GM21515 (cell line): ENCODE results near the gene ADAMTS19.
"Not testable (repeated sequence)": the region's sequence is repeated elsewhere in the genome, so short reads cannot be mapped to it uniquely, and the experiment has no call there.

Experiments used
- ATAC-seq: cut with Tn5 transposase; IDR thresholded peaks from one replicate; pipeline ENCODE4 v1.9.1; 2021; ENCODE audit not compliant: unreplicated experiment

ADAMTS19 gene

DNA sequence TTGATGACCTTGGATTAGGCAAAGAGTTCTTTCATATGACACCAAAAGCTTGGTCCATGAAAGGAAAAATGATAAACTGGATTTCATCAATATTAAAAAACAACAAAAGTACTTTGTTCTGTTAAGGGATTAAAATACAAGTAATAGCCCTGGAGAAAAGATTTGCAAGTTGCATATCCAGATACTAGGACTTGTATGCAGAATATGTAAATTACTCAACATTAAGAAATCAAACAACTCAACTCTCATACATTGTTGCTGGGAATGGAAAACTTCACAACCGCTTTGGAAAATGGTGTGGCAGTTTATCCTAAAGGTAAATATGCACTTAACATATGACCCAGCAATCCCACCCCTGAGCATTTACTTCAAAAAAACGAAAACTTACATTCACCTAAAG, 112.0 kb downstream of the ADAMTS19 start:
- no peak for ATAC-seq

- not testable (repeated sequence) for ATAC-seq
Observed at GRCh38 chr5:129584496-129584895, 124.4 kb downstream of the ADAMTS19 start.

DNA sequence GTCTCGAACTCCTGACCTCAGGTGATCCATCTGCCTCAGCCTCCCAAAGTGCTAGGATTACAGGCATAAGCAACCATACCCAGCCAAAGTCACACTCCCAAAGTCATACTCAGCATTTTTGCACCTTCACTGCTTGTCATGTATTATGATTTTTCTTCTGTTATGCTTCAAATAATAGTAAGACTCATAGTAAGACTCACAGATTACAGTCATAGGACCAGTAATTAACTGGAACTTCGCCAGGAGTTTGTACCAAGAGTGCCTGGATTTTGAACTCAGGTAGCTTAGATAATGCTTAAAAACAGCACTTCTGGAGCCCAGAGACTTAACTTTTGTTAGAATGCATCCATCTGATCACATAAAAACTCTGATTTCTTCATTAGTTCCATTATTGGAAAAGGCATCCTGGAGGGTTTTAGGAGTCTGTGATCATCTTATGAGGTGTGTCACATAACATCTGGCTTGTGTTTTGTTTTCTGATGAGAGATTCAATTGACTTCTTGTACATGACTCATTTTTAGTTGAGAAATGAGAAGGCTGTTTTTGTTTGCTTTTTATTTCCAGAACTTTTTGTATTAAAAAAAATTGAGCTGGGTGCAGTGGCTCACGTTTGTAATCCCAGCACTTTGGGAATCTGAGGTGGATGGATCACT, 131.5 kb downstream of the ADAMTS19 start:
- ATAC-seq, result no peak

DNA sequence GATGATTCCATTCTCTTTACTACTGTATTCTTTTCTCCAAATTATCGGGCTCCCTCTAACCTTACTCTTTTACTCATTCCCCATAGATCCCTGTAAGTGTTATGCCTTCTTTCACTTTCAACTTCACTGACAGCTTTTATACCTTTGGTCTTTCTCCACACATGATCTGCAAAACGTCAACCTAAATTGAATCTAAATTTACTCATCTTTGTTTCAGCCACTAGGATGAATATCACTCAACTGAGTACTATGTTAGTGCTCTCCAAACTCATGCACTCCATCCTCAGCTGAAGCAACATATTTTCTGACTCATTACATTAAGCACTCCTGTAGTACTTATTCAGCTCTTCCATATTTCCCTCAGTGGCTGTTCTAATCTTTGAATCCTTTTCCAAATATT, 133.4 kb downstream of the ADAMTS19 start:
- no peak for ATAC-seq

DNA sequence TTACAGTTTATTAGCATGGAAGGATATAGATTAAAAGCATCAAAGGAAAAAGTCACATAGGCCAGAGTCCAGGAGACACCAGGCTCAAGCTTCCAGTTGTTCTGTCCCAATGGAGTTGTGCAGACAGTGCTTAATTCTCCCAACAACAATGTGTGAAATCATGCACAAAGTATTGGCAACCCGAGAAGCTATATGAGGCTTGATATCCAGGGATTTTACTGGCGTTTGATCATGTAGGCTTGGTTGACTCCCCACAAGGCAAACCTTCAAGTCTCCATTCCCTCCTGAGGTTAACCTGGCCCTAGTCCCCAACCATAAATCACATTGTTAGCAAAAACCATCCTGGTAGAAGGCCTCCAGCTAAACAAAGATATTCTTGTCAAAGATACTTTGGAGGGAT, 141.5 kb downstream of the ADAMTS19 start:
- no peak for ATAC-seq

DNA sequence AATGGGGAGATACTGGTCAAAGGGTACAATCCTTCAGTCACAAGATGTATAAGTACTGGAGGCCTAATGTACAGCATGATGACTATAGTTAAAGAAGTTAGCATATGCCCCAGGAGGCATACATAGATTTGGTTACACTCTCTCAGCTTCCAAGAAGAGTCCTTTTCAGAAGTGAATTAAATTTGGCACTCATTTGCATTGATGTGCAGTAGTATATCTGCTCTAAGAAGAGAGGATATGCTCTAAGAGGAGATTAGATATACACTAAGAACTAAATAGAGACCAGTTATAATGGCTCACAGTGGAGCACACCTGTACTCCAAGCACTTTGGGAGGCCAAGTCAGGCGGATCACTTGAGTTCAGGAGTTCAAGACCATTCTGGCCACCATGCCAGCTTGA, 148.3 kb downstream of the ADAMTS19 start:
- ATAC-seq, result no peak

GRCh38 chr5:129609710-129610109, 149.6 kb downstream of the ADAMTS19 start:
- ATAC-seq, result no peak

DNA sequence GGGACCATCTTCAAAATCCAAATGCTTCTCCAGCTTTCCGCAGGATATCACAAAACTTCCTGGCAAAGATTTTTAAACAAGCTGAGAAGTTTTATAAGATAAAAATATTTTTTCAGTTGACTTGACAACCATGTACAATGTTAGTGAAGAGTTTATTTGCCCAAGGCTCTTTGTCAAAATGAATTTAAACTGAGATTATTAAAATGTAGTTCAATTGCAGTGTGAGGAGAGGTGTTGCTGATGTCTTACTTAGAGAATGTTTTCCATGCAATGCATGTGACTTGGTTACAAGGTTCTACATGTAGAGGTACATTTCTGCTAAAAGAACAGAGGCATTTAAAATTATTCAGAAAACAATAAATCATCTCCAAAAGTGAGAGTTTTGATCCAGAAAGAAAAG, 156.4 kb downstream of the ADAMTS19 start:
- no peak for ATAC-seq

- no peak for ATAC-seq
Observed at GRCh38 chr5:129617206-129617605, 157.1 kb downstream of the ADAMTS19 start.

DNA sequence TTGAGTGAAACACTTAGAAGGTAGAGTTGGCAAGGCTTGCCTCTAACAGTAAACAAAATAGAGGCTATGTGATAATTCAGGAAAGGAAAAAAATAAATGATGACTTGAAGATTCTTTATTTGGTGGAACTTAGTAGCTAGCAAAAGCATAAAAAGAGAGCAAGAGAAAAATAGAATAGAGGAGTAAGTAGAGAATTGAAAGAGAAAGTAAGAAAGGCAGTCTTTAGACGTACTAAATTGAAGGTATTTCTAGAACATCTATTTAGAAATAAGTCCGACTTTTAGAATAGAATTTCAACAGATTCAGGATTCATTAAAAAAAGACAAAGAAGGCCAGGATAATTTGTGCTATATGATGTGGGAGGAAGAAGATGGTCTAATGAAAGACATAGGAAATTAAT, 159.7 kb downstream of the ADAMTS19 start:
- ATAC-seq, result no peak

DNA sequence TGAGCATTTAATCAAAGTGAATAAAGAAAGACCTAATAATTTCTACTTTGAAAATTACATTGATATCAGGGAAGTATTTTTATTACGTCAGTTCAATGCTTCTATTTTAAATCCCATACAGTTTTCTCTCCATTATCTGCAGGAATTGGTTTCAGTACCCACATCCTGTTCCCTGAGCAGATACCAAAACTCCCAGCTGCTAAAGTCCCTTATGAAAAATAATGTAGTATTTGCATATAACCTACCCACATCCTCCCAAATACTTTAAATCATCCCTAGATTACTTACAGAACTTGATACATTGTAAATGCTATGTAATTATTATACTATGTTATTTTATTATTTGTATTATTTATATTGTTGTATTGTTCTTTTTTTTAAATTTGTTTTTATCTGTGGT, 162.4 kb downstream of the ADAMTS19 start:
- ATAC-seq, result no peak

DNA sequence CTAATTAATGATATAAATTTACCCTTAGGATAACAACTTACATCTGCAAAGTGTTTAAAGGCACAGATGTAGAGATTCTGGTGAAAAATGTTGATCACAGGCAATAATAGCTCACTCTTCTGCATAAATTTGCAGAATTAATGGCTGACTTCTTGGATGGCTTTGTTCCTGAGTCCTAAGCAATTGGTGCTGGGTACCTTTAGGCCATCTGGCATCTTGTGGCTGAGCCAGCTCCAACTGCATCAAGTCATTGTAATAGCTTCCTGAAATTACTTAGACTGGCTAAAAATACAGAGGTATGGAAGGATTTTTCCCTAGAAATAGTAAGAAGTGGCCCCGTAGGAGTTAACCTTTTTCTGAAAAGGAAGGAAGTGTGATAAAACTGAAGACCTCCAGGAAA, 169.5 kb downstream of the ADAMTS19 start:
- no peak for ATAC-seq

DNA sequence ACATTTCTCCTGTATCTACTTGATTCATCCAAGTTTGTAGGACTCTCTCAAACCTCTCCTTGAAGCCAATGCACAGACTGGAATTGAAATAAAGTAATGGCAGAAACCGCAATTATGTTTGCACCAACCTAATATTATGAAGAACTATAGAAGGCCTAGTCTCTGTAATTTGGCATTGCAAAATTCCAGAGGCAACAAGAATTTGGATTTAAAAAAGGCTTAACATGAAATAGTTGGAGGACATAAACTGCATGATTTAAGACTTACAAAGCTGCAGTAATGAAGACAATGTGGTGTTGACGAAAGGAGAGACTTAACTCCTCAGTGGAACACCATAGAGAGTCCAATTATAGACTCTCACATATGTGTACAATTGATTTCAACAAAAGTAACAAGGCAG, 170.0 kb downstream of the ADAMTS19 start:
- ATAC-seq, result no peak

DNA sequence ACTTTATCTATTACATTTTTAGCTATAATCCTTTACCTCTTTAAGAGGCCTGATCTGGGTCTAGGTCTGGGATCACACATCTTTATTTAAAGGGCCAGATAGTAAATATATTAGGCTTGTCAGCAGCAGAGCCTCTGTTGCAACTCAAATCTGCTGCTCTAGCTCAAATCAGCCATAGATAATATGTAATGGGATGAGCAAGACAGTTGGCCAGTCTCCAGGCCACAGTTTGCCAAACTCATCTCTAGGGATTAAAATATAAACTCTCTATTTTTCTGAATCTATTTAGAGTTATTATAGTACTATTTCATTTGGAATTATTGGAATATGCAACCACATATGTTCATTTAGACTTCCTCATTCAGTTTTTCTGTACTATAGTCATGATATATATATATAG, 171.9 kb downstream of the ADAMTS19 start:
- no peak for ATAC-seq

- ATAC-seq, result not testable (repeated sequence)
Observed at GRCh38 chr5:129637501-129637900, 177.4 kb downstream of the ADAMTS19 start.

DNA sequence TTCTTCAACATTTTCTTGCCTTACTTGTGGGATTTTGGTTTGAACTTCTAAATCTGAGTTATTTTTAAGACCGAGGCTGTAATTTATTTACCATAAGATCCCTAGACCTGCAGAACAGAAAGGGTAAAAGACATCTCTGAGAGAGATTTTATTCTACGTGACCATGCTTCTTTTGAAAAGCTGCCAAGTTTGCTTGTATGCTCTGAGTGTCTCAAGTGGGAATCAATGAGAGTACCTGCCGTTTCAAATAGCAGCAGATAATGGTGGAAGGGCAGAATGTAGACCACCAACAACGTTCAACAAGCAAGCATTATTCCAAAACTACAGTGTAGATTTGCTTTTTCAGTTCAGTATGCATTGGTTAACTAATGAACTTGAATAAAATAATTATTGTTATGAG, 179.2 kb downstream of the ADAMTS19 start:
- no peak for ATAC-seq

GRCh38 chr5:129652349-129653056, 192.4 kb downstream of the ADAMTS19 start:
- ATAC-seq, result no peak

- no peak for ATAC-seq
Observed at GRCh38 chr5:129653057-129653375, 192.9 kb downstream of the ADAMTS19 start.

DNA sequence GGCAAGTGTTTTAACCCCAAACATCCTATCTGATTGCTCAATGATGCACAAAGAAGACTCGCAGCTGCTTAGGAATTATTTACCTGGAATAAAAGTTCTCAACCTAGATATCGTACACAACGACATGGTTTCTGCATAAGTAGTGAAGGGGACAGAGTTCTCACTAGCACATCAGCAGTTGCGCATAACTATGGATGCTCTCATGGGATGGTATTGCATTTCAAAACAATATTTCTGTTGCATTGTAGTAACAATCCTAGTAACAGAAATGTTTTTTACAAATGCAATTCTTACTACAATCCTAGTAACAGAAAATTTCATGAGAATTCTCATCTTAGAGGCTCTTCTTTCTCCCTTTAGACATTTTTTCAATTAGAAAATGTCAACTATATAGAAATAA, 193.3 kb downstream of the ADAMTS19 start:
- no peak for ATAC-seq

GRCh38 chr5:129656952-129657351, 196.9 kb downstream of the ADAMTS19 start:
- ATAC-seq, result no peak

DNA sequence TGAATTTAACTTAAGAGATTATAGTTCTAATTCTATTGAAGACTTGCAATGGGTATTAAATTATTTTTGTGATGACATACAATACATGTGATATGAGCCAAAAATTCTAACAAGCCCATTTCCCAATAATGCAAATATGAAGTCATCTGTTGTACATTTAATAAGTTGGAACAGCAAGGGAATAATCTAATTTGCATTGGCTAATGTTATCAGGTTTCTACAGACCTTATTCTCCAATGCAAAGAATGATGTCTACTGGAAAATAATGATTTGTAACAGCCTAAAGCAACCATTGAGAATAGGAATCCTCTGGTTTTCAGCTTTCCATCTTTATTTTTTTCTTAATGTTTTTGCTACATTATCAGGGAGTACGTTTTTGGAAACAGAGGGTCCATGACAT, 198.7 kb downstream of the ADAMTS19 start:
- no peak for ATAC-seq

- no peak for ATAC-seq
Observed at GRCh38 chr5:129661366-129662035, 201.4 kb downstream of the ADAMTS19 start.
